Erythroblast (primary cell): ENCODE measurements around the gene DLL4.

ENCODE experiments used
- DNase-seq, 2 experiments: peaks; one replicate each; lab custom pipeline; 2025; lab: John Stamatoyannopoulos, UW
- GATA1 ChIP-seq: IDR thresholded peaks from 2 replicates; pipeline ENCODE4 v1.6.1; 2011; ENCODE audit warnings: low read depth, mild to moderate bottlenecking, control low read depth, low read length, moderate library complexity
- POLR2A ChIP-seq: IDR thresholded peaks from 2 replicates; pipeline ENCODE4 v1.6.1; 2011; ENCODE audit warnings: mild to moderate bottlenecking, low read length

DLL4 gene

DNA sequence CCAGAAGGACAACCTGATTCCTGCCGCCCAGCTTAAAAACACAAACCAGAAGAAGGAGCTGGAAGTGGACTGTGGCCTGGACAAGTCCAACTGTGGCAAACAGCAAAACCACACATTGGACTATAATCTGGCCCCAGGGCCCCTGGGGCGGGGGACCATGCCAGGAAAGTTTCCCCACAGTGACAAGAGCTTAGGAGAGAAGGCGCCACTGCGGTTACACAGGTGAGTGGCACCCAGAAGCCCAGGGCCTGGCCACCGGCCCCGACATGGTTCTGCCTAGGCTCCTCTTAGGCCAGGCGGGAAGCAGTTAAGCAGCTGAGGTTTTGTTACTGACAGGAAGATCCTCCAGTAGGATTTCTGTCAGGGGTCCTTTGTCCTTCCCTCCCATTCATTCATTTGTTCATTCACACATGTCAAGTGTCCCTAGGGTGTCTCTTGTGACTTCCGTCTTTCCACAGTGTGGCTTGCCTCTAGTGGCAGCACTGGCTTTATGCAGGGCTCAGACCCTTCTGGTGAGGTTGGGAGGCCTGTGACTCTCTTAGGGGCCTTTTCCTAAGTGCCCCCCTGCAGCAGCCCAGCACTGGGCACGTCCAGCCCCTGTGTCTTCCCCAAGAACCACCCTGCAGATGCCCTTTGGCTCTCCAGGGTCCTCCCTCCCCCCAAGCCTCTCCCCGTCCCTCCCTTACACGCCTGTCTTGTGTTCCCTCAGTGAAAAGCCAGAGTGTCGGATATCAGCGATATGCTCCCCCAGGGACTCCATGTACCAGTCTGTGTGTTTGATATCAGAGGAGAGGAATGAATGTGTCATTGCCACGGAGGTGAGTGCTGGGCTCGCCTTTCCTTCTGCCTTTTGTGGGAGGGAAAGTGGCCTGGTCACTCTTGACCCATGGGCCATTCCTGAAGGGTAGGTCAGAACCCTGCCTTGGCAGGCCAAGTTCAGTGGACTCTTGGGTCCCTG, 7.8 kb downstream of the DLL4 start:
- no peak for DNase-seq
- TF ChIP-seq POLR2A (no peak), GATA1 (no peak)

DNA sequence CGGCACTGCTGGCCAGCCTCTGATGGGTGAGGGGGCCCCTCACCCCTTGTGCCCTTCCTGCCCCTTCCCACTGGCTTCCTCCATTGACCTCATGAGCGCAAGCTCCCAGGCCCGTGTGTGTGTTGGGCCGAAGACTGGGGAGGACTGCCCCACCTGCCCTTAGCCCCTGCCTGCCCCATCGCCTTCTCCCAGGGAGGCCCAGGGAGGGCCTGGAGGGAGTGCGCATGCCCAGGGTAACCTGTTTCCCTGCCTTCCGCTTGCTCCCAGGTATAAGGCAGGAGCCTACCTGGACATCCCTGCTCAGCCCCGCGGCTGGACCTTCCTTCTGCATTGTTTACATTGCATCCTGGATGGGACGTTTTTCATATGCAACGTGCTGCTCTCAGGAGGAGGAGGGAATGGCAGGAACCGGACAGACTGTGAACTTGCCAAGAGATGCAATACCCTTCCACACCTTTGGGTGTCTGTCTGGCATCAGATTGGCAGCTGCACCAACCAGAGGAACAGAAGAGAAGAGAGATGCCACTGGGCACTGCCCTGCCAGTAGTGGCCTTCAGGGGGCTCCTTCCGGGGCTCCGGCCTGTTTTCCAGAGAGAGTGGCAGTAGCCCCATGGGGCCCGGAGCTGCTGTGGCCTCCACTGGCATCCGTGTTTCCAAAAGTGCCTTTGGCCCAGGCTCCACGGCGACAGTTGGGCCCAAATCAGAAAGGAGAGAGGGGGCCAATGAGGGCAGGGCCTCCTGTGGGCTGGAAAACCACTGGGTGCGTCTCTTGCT, 8.8 kb downstream of the DLL4 start:
- DNase-seq, result no peak
- TF ChIP-seq GATA1 (no peak), POLR2A (no peak)

DNA sequence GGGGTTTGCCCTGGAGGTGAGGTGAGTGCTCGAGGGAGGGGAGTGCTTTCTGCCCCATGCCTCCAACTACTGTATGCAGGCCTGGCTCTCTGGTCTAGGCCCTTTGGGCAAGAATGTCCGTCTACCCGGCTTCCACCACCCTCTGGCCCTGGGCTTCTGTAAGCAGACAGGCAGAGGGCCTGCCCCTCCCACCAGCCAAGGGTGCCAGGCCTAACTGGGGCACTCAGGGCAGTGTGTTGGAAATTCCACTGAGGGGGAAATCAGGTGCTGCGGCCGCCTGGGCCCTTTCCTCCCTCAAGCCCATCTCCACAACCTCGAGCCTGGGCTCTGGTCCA, 9.4 kb downstream of the DLL4 start:
- no peak for DNase-seq
- no peak for TF ChIP-seq GATA1
- no peak for TF ChIP-seq POLR2A

DNA sequence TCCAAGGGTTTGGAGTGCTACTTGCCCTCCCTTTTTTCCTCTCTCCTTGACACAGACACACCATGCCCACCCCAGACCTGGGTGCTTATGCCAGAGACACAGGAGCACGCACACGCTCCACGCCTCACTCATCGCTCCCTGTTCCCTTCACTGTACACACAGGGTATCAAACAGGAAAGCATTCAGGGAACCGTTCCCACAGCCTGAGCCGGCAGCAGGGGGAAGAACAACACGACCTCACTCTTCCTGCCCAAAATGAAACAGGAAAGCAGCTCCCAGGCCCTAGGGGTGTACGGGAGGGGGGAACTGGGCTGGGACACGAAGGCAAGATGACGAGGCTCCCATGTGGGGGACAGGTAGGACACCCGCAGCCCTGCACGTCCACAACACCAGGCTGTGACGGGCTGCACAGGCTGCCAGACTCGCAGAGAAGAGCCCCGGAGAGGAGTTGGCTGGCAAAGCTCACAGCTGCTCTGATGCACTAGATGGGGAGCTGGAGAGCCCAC, 11.2 kb downstream of the DLL4 start:
- no peak for TF ChIP-seq POLR2A
- no peak for TF ChIP-seq GATA1
- no peak for DNase-seq

DNA sequence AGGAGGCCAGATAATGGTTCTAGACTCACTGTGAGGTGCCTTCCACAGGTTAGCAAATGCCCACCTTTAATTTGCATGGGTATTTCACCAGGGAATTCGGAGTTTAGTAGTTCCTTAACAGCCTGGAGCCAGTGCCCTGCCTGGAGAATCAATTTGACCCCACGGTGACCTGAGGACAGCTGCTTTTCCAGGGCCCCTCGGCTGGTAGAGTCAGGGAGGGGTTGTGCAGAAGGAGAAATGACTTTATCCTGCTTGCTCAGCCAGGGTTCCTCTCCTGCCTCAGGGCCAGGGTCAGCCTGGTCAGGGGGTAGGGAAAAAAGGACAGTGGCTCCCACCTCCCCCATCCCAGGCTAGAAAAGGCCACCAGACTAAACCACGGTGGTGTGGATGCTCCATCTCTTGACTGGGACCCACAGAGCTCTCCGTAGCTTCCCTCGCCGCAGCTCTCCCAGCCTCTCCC, 12.0 kb downstream of the DLL4 start:
- DNase-seq, result no peak
- no peak for TF ChIP-seq POLR2A
- TF ChIP-seq GATA1, result no peak

DNA sequence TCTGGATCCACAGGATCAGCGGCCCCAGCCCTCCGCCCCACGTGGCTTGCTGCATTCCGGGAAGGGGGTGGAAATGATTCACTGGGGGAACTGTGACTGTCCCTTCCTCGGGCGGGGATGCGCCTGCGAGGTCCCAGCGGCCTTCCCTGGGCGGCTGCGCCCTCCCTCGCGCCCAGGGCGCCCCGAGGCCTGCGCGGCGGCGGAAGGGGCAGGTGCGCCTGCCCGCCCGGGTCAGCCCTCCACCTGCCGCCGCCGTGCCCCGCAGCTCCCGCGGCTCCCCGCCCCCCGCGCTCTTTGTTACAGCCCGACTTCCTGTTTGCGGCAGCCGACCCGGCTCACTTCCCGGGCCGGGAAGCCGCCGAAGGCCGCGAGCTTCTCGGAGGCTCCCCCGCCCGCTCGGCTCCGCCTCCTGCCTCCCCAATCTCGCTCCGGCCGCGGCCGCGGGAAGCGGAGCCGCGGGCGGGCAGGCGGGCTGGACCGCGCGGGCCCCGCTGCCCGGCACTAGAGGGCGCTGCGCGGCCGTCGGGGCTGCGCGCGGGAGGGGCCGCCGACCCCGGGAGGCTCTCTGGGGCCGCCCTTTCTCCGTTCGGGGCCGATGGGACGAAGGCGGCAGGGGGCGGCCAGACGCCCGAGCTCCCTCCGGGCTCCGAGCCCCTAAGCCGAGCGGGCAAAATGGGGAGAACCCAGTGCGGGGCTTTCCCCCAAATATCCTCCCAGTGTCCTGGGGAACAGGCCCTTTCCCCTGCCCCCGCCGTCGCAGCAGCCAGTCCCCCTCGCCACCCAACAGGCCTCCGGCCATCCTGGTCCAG, 12.6 kb downstream of the DLL4 start:
- DNase-seq, result peak; percentile 67 to 83
- TF ChIP-seq POLR2A, result no peak
- TF ChIP-seq GATA1, result no peak

DNA sequence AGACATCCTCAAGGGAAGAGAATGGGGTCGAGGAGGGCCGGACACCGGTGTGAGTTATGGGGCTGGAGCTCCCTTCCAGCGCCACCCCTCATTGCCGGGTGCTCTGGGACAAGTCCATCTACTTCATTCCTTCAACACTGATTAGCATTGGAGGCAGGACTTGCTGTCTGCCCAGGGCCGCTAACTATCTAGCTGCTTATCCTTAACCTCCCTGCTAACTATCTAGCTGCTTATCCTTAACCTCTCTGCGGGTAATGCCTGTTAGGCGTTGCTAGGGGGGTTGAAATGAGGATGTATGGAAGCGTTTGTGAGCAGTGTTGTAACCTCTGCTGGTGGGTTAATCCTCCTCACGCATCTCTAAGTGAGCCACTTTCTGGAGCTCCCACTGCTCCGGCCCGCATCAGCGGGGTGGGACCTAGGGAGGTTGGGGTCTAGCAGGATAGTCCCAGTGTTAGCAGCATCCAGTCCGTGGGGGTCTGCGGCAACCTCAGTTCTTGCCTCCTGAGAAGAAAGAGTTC, 13.3 kb downstream of the DLL4 start:
- no peak for TF ChIP-seq POLR2A
- TF ChIP-seq GATA1, result no peak
- DNase-seq, result peak in 1 of 2 experiments; percentile 47

DNA sequence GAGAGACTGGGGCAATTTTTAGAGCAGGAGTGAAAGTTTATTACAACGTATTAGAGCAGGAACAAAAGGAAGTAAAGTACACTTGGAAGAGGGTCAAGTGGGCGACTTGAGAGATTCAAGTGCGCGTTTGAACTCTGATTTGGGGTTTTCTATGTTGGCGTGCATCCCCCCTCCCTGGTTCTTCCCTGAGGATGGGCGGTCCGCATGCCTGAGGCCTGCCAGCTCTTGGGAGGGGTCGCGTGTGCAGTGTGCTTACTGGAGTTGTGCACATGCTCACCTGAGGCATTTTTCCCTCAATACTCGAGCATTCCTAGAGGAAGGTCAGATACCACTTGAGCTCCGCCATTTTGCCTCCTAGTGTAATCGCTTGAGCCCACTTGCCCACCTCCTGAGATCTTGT, 13.7 kb downstream of the DLL4 start:
- TF ChIP-seq POLR2A (no peak), GATA1 (no peak)
- no peak for DNase-seq

DNA sequence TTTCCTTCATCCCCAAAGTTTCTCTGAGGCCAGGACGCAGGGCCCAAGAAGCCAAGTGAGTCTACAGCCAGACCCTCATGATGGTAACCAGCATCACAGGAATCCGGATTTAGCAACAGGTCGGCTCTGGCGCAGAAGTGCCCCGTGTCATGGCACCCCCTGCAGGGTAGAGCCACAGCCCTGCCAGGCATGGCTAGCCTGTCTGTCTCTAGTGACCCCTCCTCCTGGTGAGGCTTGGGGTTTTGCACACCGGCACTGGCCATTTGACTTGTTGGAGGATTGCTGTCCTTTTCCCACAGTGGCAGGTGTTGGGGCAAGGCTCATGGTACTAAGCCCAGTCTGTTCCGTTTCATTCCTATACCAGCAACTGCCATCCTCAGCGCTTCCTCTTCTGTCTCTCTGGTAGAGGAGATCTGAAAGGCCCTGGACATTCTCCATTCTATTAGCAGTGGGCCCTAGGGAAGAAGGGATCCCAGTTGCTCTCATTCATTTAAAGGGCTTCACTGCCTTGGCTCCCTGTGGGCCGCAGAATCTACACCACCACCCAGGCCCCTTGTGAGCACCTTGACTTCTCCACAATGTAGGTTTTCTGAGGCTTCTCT, 14.7 kb downstream of the DLL4 start:
- TF ChIP-seq GATA1, result no peak
- TF ChIP-seq POLR2A, result no peak
- no peak for DNase-seq

DNA sequence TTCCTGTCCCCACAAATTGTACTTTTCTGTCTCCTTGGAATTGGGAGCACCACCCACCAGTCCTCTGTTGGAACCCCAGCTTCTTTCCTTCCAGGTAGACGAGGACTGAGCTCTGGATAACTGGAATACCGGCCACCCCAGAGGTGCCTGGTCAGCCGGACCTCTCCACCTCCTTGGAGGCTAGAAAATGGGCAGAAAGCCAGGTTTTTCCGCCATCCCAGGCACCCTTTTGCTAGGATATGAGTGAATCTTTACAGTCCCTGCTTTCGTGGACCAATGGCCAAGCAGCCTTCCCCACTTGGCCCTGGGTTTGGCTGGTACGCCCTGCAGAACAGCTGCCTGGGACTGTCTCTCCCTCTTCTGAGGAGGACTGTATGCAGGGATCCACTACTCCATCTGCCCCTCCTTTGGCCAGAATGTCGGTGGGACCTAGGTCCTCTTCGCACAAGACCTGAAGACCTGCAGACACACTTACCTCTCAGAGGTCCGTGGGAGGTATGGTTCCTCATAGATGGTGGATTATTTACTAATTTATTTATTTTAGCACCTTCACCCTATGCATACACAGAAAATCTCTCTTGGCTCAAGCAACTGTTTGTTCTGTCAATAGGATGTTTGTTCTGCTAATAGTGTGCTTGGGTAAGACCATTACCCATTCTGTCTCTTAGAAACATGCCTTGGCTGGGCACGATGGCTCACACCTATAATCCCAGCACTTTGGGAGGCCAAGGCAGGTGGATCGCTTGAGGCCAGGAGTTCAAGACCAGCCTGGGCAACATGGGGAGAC, 15.6 kb downstream of the DLL4 start:
- no peak for TF ChIP-seq GATA1
- TF ChIP-seq POLR2A, result no peak
- DNase-seq, result no peak

DNA sequence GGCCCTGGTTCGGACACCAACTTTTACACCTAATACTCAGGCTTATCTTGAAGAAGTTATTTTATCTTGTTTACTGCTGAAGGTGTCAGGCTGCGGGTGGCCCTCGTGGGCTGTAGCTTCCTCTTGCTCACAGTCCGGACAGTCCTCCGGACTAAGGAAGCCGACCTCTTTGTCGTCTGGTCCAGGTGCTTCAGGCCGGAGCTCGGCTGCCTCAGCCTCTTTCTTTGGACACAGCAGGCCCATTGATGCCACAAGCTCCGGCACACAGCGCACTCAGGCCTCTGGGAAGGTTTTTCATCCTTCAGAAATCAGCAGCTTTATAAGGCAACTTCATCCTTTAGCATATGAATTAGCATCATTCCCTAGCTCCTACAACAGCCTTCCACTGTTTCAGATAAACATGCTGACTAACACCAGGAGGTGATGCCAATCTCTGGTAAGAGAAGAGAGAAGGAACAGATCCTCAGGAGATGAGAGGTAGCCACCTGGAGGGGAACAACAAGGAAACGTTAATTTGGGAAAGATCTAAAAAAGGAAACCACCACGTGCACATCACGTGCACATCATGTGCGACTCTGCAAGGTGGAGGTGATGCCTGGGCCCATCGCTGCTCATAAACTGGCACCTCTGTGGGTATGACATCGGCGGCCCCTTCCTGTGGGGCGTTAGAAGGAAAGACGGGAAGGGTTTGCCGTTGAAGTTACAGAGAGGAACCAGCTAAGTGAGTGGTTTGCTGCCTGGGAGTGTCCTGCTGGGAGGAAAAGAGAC, 19.8 kb downstream of the DLL4 start:
- DNase-seq, result no peak
- TF ChIP-seq POLR2A (no peak), GATA1 (no peak)

DNA sequence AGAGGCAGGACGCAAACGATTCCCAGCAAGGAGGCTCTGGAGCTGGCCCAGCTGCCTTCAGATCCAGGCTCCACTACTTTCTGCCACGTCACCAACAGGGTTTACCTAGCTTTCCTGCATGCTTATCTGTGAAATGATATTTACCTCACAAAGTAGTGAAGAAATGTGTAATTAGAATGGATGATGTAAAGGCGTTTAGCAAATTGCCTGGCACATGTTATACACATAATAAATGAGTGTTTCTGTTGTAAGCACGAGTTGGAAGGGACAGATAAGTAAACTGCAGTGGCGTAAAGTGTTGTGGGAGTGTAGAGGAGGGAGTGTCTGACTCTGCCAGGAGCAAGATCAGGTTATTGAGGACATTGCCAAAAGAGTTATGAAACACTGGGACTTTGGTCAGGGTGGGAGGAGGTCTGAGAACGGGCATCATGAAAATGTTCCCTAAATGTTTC, 20.6 kb downstream of the DLL4 start:
- peak in 1 of 2 experiments; percentile 24 for DNase-seq
- TF ChIP-seq POLR2A (no peak), GATA1 (no peak)
